Measurements from ENCODE around the gene IARS2.
"Not testable (repeated sequence)": the region's sequence is repeated elsewhere in the genome, so short reads cannot be mapped to it uniquely, and the experiment has no call there.

IARS2 gene

DNA sequence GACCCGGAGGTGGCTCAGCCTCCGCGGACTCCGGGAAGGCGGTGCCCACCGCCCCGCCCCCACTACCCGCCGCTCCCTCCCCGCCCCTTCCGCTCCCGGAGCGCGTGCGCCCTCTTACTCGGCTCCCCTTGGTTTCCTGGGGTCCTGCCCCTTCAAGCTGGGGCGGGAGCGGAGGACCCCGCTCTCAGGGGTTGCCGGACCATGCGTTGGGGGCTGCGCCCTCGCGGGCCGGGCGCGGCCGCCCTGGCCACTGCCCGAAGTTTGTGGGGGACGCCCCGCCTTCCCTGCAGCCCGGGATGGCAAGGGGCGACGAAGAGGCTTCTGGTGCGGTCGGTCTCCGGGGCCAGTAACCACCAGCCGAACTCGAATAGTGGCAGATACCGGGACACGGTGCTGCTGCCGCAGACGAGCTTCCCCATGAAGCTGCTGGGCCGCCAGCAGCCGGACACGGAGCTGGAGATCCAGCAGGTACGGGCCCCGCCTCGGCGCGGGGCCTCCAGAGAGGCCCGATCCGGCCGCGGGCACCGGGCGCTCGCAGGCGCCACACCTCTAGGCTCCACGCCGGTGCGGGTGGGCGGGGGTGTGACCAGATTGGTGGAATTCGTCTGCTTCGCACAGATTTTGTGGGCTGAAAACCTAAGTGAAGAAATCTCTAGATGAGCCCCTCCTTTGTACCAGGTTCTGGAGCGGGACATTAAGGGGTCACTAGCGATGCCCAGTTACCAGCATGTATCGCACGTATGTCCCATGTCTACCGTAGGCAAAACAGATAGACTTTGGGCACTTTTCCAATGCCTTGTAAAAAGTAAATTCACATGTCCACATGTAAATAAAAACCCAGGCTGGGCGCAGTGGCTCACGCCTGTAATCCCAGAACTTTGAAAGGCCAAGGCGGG is at the start of gene IARS2:
Gene IARS2, plus strand, starts transcription at position 117 of the 896 bp plus-strand sequence. Its CDS starts 85 bp downstream, at position 202.
- DNase-seq (ENCODE audit: low spot score): peak; percentile 73

DNA sequence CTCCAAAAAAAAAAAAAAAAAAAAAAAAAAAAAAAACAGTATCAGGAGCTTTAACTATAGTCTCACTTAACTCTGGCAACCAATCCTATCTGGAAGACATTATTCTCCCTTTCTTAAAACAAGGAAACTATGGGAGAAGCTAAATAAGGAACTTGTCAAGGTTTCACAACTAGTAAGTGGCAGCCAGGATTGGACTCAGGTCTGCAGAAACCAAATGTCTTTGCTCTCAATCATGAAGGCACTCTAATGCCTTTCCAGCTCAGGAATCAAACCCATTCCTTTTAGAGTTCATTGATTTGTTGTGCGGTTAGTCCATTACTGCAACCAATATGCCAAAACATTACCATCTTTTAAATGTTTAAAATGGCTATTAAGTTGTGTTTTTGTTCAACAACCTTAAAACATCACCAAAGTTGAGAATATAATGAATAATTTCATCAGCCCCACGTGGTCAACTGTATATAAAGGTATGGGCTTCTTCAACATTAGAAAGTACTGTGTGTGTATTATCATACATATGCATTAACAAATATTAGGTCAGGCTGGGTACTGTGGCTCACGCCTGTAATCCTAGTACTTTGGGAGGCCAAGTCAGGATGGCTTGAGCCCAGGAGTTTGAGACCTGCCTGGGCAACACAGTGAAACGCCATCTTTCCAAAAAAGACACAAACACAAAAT is 49.1 kb upstream of the IARS2 start:
- peak; percentile 9 for DNase-seq (ENCODE audit: low spot score)

DNA sequence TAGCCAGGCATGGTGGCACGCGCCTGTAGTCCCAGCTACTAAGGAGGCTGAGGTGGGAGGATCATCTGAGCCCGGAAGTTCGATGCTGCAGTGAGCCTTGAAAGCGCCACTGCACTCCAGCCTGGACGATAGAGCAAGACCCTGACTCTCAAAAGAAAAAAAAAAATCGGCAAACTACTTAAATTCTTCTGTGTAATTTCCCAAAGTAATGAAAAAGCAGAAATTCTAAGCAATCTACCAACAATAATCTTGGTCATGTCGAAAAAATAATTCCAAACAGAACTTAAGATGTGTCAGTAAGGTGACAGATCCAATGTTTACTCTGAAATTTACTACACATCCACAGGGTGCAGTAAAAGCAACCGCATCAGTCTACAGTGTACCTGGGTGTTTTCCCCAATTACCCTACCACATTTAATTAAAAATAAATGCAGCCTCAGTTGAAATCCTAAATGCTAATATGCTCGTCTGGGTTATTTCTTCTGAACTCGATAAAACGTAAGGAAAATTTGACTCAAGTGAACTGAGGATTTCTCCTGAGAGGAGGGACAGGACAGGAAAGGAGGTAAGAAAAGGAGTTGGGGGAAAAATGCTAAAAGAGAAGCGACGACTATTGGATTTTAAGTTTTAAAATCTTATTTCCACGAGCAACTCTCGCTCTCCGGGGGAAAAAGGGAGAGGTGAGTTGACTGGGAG is 48.4 kb upstream of the IARS2 start:
- peak; percentile 39 for DNase-seq (ENCODE audit: low spot score)

DNA sequence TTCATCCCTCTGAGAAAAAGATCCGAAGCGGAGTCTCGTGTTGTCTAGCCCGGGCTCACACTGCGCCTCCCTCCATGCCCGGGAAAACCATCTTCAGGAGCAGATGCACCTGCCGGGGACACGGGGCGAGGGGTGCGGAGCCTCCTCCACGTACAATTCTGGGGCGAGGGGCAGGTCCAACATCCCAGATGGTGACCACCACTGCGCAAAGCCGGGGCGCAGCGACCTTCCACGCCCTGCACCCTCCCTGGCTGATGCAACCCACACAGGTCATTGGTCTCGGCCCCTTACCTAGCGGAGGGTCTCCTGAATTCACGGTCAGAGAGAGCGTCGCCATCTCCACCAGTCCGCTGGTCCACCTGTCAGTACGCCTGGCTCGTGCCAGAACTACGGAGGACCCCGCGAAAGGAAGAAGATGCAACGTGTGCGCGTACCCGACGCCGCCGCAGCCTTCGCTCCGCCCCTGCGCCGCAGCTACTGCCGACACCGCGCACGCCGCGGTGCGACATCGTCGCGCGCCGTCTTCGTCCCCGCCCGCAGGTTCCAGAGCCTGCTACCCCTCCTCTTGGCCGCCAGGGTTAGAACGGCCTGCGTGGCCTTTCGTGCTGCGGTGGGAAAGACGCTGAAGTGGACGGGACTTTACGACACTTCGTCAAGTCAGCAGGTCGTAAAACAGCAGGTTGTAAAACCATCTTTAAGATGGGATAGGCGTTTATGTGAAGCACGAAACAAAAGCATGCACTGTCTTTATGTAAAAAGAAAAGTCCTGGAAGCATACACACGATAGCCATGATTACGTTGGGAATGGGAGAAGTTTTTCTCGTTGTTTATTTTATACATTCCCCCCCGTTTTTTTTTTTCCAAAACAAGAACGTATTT is 47.6 kb upstream of the IARS2 start, which contains the start of gene EPRS1:
Gene EPRS1, minus strand, starts transcription at position 454 of the 879 bp plus-strand sequence. Its CDS starts 117 bp downstream, at position 337.
- DNase-seq (ENCODE audit: low spot score): peak; percentile 87

DNA sequence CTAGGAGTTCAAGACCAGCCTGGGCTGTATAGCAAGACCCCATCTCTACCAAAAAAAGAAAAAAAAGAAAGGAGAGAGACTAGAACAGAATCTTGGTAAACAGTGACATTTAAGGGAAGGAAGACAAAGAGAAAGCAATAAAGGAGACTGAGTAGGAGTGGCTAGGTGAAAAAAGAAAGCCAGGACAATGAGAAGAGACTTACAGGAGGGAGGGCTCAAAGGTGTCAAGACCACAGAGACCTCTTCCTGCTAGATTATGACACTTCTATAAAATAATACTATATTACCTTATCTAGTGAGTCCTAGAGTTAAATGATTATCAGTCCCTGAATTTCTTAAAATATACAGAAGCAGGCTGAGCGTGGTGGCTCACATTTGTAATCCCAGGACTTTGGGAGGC is 37.6 kb upstream of the IARS2 start:
- DNase-seq (ENCODE audit: low spot score): no peak

DNA sequence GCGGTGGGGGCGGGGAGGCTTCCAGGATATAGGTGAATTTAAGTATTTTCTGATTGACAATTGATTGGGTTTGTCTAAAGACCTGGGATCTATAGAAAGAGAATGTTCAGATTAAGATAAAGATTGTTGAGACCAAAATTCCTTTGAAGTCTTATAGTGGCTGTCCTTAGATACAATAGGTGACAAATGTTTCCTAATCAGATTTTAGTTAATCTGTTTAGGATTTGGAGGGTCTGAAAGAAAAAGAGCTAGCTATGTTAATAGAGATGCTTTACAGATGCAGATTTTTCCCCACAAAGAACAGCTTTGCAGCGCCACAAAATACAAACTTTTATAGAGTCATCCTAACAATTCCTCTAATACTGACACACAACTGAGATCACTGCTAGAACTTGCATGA is 33.1 kb upstream of the IARS2 start:
- no peak for DNase-seq (ENCODE audit: low spot score)

DNA sequence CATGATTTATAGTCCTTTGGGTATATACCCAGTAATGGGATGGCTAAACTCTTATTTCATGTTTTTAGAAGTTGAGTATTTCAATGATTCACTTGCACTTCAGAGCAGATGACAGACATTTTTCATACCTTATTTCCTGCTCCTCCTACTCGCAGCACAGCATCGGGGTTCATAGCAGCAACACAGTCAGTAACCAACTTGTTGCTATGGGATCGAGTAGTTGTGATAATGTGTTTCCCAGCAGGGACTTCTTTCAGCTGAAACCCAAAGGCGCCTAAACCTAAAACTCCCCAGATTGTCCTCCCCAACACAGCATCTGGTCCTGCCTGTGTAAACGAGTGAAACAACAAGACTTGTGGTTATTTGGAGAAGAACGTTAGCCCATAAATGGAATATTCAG is 31.3 kb upstream of the IARS2 start:
- no peak for DNase-seq (ENCODE audit: low spot score)

DNA sequence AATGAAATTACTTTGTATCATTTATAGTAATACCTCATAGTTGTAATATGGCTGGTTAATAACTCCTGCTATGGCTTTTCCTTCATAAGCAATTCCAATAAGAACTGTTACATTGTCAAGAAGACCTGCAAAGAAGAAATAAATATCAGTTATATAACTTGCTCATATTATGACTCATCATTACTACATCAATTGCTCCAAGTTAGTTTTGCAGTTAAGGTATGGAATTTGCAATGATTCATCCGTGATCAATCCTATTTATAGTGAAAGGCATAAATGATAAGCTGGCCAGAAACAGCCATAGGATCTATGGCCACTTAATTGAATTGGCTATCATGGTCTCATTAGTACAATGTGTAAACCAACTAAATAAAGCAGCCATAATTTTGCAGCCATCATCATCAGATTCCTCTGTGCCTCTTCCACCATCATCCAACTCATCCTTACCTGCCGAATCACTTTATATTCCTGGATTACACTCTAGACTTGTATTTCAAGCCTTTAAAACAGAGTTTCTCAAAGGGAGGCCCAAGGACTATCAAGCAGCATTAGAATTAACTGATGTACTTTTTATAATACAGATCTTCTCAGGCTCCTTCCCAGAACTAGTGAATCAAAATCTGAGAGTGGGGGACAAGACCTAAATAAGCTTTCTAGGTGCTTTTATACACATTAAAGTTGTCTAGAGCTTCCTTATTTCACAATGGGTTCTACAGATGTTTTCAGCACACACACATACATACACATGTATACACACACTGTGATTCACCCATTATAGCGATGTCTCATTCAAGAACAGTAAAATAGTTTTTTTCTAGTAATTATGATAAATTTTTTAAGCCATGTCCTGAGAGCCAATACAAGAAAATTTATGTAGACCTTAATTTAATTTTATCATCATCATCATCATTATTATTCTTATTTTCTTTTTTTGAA is 26.4 kb upstream of the IARS2 start:
- DNase-seq (ENCODE audit: low spot score): no peak

DNA sequence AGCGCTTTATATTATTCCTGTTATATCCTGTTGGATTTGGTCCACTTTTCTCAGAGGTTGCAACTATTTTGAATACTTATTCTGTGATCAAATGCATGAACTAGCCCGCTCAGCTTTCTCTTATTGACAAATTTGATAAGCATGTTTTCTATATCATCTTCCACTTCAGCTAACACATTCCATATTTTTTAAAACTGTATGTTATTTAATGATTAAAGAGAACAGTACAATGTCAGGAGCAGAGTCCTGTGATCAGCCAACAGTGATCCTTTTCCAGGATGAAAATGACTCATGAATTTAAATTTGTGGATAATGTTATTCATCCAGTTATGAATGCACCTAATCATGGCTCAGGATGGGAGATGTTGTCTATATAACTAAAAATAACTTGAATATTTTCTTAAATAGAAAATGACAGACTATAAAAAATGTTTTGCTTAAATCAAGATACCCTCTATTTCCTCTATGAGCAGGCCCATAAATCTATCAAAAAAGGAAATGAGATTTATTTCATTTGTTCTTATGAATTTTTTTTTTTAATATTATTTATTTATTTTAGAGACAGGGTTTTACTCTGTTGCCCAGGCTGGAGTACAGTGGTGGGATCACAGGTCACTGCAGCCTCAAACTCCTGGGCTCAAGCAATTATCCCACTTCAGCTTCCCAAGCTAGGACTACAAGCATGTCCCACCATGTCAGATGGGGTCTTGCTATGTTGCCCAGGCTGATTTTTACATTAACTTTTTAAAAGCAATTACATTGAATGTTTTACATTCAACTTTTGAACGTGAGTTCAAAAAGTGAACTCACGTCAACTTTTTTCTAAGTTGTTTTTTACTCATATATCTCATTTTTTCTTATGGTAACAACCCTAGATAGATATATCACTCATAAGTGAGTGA is 16.8 kb upstream of the IARS2 start:
- DNase-seq (ENCODE audit: low spot score): no peak

DNA sequence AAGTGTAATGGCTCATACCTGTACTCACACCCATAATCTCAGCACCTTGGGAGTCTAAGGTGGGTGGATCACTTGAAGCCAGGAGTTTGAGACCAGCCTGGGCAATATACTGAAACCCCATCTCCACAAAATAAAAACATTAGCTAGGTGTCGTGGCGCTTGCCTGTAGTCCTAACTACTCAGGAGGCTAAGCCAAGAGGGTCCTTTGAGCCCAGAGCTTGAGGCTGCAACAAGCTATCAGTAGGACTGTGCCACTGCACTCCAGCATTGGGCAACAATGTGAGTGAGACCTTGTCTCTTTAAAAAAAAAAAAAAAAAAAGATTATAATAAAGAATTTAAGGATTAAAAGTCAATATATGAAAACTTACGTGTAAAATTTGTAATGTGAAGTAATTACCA is 16.0 kb upstream of the IARS2 start:
- DNase-seq (ENCODE audit: low spot score): no peak

DNA sequence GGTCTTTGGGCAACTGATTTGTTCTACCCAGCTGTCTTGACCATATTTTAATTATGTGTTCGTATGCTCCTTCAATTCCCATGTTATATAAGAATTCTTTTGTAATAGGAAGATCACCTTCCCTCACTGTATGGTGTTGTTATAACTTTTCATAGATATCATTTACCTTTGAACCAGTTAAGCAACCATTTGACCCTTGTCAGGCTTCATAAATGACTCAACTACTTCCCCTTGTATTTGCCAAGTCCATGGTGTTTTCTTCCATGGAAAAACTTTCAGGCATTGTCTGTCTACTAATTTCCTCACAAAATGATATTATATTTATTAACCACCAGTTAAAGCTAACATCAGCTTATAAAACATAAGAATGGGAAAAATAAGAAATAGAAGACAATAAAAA is 9.5 kb upstream of the IARS2 start:
- DNase-seq (ENCODE audit: low spot score): no peak

DNA sequence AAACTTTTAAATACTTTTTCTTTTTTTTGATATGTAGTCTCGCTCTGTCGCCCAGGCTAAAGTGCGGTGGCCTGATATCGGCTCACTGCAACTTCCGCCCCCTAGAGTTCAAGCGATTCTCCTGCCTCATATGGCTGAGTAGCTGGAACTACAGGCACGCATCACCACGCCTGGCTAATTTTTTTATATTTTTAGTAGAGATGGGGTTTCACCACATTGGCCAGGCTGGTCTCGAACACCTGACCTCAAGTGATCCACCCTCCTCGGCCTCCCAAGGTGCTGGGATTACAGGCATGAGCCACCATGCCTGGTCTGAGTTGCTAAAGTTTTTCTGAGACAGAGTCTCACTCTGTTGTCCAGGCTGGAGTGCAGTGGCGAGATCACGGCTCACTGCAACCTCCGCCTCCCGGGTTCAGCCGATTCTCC is 7.7 kb upstream of the IARS2 start:
- not testable (repeated sequence) for DNase-seq (ENCODE audit: low spot score)

DNA sequence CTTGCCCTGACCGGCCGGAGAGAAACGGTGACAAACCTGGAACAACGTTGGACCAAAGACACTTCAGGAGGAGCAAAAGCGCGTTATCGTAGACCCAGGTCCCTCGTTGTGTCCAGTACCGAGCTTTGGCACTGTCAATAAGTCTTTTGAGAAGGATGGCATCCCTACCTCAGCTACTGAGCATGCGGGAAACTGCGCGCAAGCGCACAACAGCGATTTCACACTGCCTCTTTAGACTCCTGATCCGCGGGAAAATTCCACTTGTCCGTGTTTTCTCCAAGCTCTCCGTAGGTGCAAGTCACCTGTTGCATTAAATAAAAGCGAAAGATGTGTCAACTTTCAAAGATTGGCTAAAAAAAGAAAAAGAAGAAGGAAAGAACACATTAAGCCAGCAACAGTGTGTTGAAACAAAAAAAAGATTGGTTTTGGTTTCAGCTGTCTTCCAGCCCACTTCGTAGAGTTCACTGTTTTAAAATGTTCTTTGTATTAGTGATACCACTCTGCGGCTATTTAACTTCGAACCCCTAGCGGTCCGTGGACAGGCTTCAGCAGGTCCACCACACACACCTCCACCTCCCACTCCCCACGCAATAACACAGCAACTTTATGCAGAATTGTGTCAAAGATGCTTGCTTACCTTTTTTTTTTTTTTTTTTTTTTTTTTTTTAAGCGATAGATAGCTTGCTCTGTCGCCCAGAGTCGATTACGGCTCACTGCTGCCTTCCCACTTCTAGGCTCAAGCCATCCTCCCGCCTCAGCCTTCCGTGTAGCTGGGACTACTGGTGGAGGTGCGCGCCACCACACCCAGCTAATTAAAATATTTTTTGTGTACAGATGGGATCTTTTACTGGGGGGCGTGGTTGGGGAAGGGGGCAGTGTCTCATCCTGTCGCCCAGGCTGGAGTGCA is 4.0 kb upstream of the IARS2 start, which contains the start of gene BPNT1:
Gene BPNT1, minus strand, starts transcription at position 139 of the 907 bp plus-strand sequence. CDS start 9,942 bp downstream, outside the sequence.
- peak; percentile 95 for DNase-seq (ENCODE audit: low spot score)

DNA sequence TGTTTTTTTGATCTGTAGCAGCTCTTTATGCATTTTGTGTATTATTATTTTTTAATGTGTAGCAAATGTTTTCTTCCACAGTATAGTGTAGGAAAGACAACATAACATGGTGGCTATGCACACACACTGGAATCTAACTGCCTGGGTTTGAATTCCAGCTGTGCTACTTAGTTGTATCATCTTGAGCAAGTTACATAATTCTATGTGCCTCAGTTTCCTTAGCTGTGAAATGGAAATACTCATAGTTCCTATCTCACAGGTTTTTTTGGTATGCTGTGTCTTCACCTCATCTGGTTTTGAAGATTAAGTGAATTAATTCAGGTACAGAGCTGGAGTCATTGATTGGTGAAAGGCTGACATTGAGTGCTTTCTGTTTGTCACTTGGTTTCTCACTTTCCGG is 1.2 kb upstream of the IARS2 start:
- no peak for DNase-seq (ENCODE audit: low spot score)

DNA sequence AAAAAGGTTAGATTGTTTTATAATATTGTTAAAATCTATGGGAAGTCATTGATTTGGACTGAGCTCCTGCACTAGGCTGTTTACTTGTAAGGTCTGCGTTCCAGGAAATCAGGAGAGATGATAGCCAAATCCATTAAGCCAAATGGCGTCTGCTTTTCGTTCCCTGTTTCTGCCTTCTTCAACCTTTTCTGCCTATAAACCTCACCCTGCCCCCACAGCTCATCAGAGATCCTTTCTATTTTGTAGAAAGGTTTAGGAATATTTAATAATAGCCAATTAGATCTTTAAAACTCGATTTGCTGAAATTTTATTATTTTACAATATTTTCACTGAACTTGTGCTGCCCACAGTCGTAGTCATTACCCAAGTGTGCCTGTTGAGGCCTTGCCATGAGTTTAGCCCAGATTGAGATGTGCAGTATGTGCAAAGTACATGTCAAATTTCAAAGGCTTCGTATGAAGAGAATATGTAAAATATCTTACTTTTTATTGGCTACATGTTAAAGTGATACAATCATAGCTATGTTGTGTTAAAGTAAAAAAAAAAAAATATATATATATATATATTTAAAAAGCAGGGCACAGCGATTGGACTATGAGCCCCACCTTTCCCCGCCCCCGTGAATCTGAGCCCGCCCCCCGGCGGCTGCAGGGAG is 444 bp upstream of the IARS2 start:
- no peak for DNase-seq (ENCODE audit: low spot score)

DNA sequence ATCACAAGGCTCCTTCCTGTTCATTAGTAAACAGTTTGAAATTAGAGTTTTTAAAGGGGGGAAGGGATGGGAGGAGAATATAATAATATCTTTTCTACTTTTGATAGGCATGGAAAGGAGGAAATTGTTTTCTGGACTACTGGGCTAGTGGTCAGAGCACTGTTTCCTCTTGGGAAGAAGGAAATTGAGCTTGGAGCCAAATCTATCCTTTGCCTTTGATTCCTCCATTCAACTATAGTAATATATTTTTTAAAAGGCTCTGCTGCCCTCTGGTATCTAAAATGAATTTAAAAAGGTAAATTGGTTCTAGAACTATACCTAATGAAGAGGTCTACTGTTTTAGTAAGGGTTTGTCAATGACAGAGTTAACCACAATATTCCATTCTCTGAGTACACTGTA is 5.9 kb downstream of the IARS2 start:
- DNase-seq (ENCODE audit: low spot score): no peak

DNA sequence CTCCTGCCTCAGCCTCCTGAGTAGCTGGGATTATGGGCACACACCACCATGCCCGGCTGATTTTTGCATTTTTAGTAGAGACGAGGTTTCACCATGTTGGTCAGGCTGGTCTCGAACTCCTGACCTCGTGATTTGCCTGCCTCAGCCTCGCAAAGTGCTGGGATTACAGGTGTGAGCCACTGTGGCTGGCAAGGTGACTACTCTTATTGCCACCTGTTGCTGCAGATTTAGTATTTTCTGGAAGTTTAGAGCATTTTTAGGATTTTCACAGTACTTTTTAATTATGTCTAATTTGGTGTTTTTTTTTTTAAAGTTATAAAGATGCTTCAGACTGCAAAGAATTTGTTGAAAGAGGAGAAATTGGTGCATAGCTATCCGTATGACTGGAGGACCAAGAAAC is 16.5 kb downstream of the IARS2 start:
- not testable (repeated sequence) for DNase-seq (ENCODE audit: low spot score)

DNA sequence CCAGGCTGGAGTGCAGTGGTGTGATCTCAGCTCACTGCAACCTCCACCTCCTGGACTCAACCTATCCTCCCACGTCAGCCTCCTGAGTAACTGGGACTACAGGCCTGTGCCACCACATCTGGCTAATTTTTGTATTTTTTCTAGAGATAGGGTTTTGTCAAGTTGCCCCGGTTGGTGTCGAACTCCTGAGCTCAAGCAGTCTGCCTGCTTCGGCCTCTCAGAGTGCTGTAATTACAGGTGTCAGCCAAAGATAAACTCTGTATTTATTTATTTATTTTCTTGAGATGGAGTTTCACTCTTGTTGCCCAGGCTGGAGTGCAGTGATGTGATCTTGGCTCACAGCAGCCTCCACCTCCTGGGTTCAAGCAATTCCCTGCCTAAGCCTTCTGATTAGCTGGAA is 18.7 kb downstream of the IARS2 start:
- DNase-seq (ENCODE audit: low spot score): not testable (repeated sequence)

Measured in hematopoietic multipotent progenitor cell treated with erythropoietin and hydrocortisone succinate and interleukin-3 and kit ligand, for 17 days (in vitro differentiated cells).